Activated T-helper 1 cell treated with anti-CD3 and anti-CD28 coated beads, Interleukin-12 subunit alpha, Interleukin-12 subunit beta, Interleukin-2, Interleukin-4 antibody, amounts not matched to agents 30 ng/mL and 10 ng/mL and 1 ng/mL, durations not matched to agents 14 hours and 24 hours and 36 hours (primary cell): ENCODE results near the gene MOXD1. TPM values are rescaled to one million over a fixed set of nuclear protein-coding genes. Genes with fewer than 3 reads are reported as not detected.
A peak's percentile ranks its signal among the peaks of the same experiment; 100 is the strongest.
"Not testable (repeated sequence)": the region's sequence is repeated elsewhere in the genome, so short reads cannot be mapped to it uniquely, and the experiment has no call there.

ENCODE experiments used
- DNase-seq: peaks from one replicate; pipeline ENCODE4 v3.0.0; 2021; ENCODE audit warnings: low spot score
- H3K27ac Mint-ChIP-seq: one replicate; pipeline ENCODE4 v1.8.0; 2021; ENCODE audit warnings: mild to moderate bottlenecking, mixed read lengths
- H3K27me3 Mint-ChIP-seq: one replicate; pipeline ENCODE4 v1.8.0; 2022; ENCODE audit warnings: mild to moderate bottlenecking, moderate library complexity, mixed read lengths; ENCODE audit not compliant: insufficient read depth
- H3K36me3 Mint-ChIP-seq: one replicate; pipeline ENCODE4 v1.8.0; 2021; ENCODE audit warnings: low read depth, mixed read lengths
- H3K4me1 Mint-ChIP-seq: one replicate; pipeline ENCODE4 v1.8.0; 2021; ENCODE audit warnings: low read depth, mixed read lengths
- H3K4me3 Mint-ChIP-seq: one replicate; pipeline ENCODE4 v1.8.0; 2021; ENCODE audit warnings: mild to moderate bottlenecking, moderate library complexity, mixed read lengths
- H3K9me3 Mint-ChIP-seq: one replicate; pipeline ENCODE4 v1.8.0; 2021; ENCODE audit warnings: mixed read lengths
- intact Hi-C: fragments of 100-400 bp; cut with micrococcal nuclease; formaldehyde crosslinking; loops from one replicate; pipeline ENCODE4 v1.15.1; 2024
- total RNA-seq: library from RNA; stranded (reverse); gene quantifications from 2 replicates; pipeline ENCODE4 v1.2.3, GENCODE V29; 2022

The MOXD1 gene
- total RNA-seq, 1 donor from 2014 or later: 0.29 TPM

DNA sequence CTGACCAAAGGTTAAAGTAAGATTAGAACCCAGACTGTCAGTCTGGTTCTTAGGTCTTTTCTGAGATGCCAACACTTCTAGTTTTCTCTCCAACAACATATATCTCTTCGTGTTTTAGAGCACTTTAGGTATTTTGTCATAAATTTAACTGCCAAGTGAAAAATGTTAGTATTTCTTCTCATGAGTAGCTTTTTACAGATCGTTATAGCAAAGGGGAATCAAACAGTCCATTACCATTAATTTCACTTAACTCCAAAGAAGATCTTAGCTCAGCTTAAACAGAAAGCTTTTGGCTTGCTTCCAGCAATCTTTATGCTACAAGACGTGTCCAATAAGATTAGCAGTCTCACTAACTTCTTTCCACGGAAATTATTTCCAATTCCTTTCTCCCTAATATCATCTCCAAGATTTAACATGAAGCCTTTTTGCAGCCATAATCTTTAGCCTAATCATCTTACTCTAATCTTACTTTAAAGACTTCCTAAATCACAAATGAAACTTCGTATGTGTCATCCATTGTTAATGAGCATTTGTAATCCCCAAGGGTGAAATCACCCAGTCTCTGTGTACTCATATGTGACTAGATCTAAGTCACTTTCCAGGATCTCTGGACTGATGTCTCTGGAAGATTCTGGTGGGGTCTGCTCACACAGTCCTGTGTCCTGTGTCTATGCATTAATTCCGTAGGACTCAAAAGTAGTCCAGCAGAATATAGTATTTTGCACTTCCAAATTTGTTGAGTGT, 38.7 kb downstream of the MOXD1 start:
- Mint-ChIP-seq H3K9me3 (no peaks in the 10 kb centered on the region), H3K4me3 (no peak overlapping the region), H3K27ac (no peak overlapping the region), H3K4me1 (peaks cover 44% of the 10 kb centered on the region), H3K36me3 (no peaks in the 10 kb centered on the region), H3K27me3 (peaks cover 10% of the 10 kb centered on the region)
- DNase-seq: no peak
- intact Hi-C loops: no loop called here

GRCh38 chr6:132361101-132361500, 40.2 kb downstream of the MOXD1 start:
- Mint-ChIP-seq H3K4me3 (no peak overlapping the region), H3K9me3 (no peaks in the 10 kb centered on the region), H3K4me1 (peaks cover 40% of the 10 kb centered on the region), H3K27me3 (peaks cover 10% of the 10 kb centered on the region), H3K27ac (no peak overlapping the region), H3K36me3 (no peaks in the 10 kb centered on the region)
- intact Hi-C loops: no loop called here
- DNase-seq: no peak

DNA sequence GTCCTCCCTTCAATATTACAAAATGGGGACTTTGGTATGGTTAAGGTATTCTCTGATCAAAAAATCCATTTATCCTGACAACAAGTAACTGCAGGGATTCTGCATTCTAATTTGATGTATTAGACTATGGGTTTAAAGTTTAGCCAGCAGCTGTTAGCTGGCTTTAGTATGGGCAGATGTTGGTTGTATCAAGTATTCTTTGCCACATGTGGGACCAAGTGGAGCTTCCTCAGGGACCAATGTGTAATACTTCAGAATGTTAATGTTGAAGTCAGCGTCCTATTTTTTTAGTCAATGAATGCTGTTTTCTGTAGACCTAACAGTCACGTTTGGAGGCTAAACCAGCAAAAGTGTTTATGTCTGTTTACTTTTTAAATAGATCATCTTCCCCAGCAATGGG, 41.4 kb downstream of the MOXD1 start:
- peaks cover 10% of the 10 kb centered on the region for H3K27me3 Mint-ChIP-seq
- H3K9me3 Mint-ChIP-seq: peaks cover 5% of the 10 kb centered on the region
- H3K27ac Mint-ChIP-seq: no peak overlapping the region
- DNase-seq: no peak
- intact Hi-C loops: no loop called here
- peaks cover 35% of the 10 kb centered on the region for H3K4me1 Mint-ChIP-seq
- no peak overlapping the region for H3K4me3 Mint-ChIP-seq
- peaks cover 3% of the 10 kb centered on the region for H3K36me3 Mint-ChIP-seq

DNA sequence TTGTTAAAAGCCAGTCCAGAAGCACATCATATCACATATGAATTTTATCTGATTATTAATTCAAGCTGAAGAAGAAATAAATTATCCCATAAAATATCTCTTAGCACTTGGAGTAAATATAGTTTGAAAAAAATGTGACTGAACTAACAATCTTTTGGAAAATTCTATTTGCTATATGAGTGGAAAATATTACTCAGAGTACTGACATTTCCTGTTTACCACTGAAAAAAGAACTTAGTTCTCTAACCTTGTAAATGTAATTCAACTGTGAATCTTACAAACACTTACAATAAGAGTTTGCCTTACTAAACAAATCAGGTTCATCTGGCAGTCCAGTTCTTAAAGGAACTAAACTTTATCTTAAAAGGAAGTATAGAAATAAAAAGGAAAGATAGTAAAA, 44.2 kb downstream of the MOXD1 start:
- Mint-ChIP-seq H3K27me3 (peaks cover 3% of the 10 kb centered on the region), H3K4me1 (peaks cover 39% of the 10 kb centered on the region), H3K27ac (peak overlapping the region; percentile 70), H3K4me3 (no peak overlapping the region), H3K36me3 (peaks cover 6% of the 10 kb centered on the region), H3K9me3 (peaks cover 19% of the 10 kb centered on the region)
- DNase-seq: no peak
- intact Hi-C loops: loop anchor here (1.0 kb wide), 1 partner anchor 8 kb away; no protein-coding TSS in a partner anchor

- peak; percentile 12 for DNase-seq
- Mint-ChIP-seq H3K27ac (peak overlapping the region; percentile 62), H3K27me3 (peaks cover 3% of the 10 kb centered on the region), H3K4me1 (peaks cover 44% of the 10 kb centered on the region), H3K9me3 (peaks cover 19% of the 10 kb centered on the region), H3K36me3 (peaks cover 6% of the 10 kb centered on the region), H3K4me3 (no peak overlapping the region)
- intact Hi-C loops: no loop called here
Observed at GRCh38 chr6:132354517-132355167, 46.6 kb downstream of the MOXD1 start.

DNA sequence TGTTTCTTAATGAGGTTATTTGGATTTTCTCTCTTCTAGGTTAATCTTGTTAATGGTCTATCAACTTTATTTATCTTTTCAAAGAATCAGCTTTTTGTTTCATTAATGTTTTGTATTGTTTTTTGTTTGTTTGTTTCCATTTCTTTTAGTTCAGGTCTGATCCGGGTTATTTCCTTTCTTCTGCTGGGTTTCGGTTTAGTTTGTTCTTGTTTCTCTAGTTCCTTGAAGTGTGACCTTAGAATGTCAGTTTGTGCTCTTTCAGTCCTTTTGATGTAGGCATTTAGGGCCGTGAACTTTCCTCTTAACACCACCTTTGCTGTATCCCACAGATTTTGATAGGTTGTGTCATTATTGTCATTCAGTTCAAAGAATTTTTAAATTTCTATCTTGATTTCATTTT, 49.3 kb downstream of the MOXD1 start:
- H3K4me1 Mint-ChIP-seq: peaks cover 37% of the 10 kb centered on the region
- intact Hi-C loops: loop anchor here (2.0 kb wide), 1 partner anchor 15 kb away; no protein-coding TSS in a partner anchor
- peaks cover 19% of the 10 kb centered on the region for H3K9me3 Mint-ChIP-seq
- H3K4me3 Mint-ChIP-seq, H3K27me3 Mint-ChIP-seq, H3K36me3 Mint-ChIP-seq, DNase-seq: not testable (repeated sequence)
- H3K27ac Mint-ChIP-seq: peak overlapping the region; percentile 42

DNA sequence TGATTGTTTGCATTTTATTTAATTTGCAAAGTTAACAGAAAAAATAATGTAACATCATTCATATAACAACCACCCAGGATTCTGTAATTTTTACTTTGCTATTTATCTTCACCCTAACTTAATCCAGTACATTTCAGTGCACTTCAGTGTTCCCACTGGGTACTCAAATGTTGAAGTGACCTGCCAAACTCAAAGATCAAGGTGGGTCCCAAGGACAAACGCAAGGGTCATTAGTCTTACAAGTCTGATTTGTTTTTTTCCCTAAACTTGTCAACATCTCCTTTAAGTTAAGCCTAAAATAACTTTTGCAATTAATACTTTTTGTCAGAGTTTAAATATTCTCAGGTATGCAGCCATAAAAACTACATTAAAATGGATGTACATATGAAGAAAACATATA, 53.0 kb downstream of the MOXD1 start:
- Mint-ChIP-seq H3K9me3 (peaks cover 17% of the 10 kb centered on the region), H3K27me3 (peaks cover 7% of the 10 kb centered on the region), H3K36me3 (no peaks in the 10 kb centered on the region), H3K27ac (no peak overlapping the region), H3K4me3 (no peak overlapping the region), H3K4me1 (peaks cover 16% of the 10 kb centered on the region)
- no peak for DNase-seq
- intact Hi-C loops: no loop called here

- H3K9me3 Mint-ChIP-seq: peaks cover 22% of the 10 kb centered on the region
Observed at GRCh38 chr6:132344811-132345210, 56.5 kb downstream of the MOXD1 start.

GRCh38 chr6:132341646-132342045, 59.6 kb downstream of the MOXD1 start:
- Mint-ChIP-seq H3K27me3 (peaks cover 4% of the 10 kb centered on the region), H3K36me3 (no peaks in the 10 kb centered on the region), H3K9me3 (peaks cover 22% of the 10 kb centered on the region), H3K4me3 (no peak overlapping the region), H3K27ac (no peak overlapping the region), H3K4me1 (no peaks in the 10 kb centered on the region)
- intact Hi-C loops: no loop called here
- DNase-seq: no peak

More at GRCh38 chr6:132344811-132345210, 56.5 kb downstream of the MOXD1 start:
- DNase-seq: no peak
- Mint-ChIP-seq H3K36me3 (no peaks in the 10 kb centered on the region), H3K27ac (no peak overlapping the region), H3K4me1 (no peaks in the 10 kb centered on the region), H3K27me3 (peaks cover 7% of the 10 kb centered on the region), H3K4me3 (no peak overlapping the region)
- intact Hi-C loops: no loop called here

- H3K4me3 Mint-ChIP-seq: no peak overlapping the region
- no peaks in the 10 kb centered on the region for H3K36me3 Mint-ChIP-seq
- H3K9me3 Mint-ChIP-seq: no peaks in the 10 kb centered on the region
- intact Hi-C loops: no loop called here
- H3K27me3 Mint-ChIP-seq: peaks cover 10% of the 10 kb centered on the region
- H3K27ac Mint-ChIP-seq: no peak overlapping the region
- no peak for DNase-seq
- H3K4me1 Mint-ChIP-seq: no peaks in the 10 kb centered on the region
Observed at GRCh38 chr6:132334521-132334885, 66.8 kb downstream of the MOXD1 start.

DNA sequence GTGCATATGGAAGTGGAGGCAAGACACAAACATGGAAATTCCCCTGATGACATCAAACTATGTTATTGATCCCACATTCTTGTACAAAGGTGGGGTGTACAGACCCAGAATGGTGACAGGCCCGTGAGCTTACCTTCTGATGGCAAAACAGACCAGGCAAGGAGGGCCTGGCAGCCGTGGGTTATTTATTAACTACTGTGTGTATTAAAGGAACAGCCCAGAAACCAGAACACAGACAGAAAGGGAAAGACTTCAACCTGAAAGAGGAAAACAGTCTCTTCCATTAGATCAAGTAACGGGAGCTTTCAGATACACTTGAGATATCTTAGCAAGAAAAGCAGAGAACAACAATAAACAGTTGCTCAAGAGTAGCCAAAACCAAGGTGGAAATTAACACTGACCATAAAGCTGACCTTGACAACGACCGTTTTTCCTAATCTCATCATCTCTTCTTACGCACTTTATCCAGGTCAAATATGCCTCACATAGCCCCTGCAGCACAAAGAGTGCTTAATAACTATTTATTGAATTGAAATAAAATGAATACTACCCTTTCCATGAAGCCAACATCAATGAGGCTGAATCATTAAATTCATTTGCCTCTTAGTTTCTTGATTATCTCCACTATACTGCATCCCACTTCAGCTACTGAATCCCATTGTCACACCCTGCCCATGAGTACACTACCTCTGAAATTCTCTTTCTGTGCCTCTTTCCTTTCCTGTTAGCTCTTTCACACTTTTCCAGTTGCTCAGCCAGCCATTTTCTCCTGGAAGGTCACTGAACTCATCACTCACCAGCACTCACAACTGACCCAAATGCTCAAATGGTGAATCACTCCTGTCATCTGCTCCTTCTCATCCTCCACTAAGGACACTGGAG, 67.4 kb downstream of the MOXD1 start:
- no peak for DNase-seq
- H3K4me1 Mint-ChIP-seq: no peaks in the 10 kb centered on the region
- intact Hi-C loops: no loop called here
- no peaks in the 10 kb centered on the region for H3K9me3 Mint-ChIP-seq
- no peak overlapping the region for H3K4me3 Mint-ChIP-seq
- no peak overlapping the region for H3K27ac Mint-ChIP-seq
- no peaks in the 10 kb centered on the region for H3K36me3 Mint-ChIP-seq
- H3K27me3 Mint-ChIP-seq: peaks cover 13% of the 10 kb centered on the region

- intact Hi-C loops: no loop called here
- Mint-ChIP-seq H3K4me3 (no peak overlapping the region), H3K4me1 (no peaks in the 10 kb centered on the region), H3K27me3 (peaks cover 12% of the 10 kb centered on the region), H3K36me3 (no peaks in the 10 kb centered on the region), H3K27ac (no peak overlapping the region), H3K9me3 (no peaks in the 10 kb centered on the region)
- no peak for DNase-seq
Observed at GRCh38 chr6:132330759-132331158, 70.5 kb downstream of the MOXD1 start.

DNA sequence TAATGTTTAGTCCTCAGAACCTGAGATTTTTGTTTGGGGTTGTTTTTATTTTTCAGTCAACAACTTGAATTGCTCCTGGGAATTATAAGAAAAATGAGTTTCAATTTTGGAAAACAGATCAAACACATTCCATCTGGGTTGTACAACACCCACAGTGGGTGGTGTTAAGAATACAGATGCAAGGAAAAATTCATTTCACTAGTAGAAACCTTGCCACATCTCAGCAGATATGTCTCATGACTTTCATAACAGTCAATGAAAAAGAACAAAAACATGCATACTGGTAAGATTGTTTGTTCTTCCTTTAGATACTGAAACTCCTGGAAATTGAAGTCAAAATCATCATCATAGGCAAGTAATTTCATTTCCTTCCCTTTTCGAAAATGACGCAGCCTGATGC, 78.9 kb downstream of the MOXD1 start:
- no peak overlapping the region for H3K27ac Mint-ChIP-seq
- no peaks in the 10 kb centered on the region for H3K4me1 Mint-ChIP-seq
- H3K36me3 Mint-ChIP-seq: no peaks in the 10 kb centered on the region
- H3K27me3 Mint-ChIP-seq: peaks cover 10% of the 10 kb centered on the region
- no peak overlapping the region for H3K4me3 Mint-ChIP-seq
- no peak for DNase-seq
- no peaks in the 10 kb centered on the region for H3K9me3 Mint-ChIP-seq
- intact Hi-C loops: loop anchor here (1.0 kb wide), 1 partner anchor 43 kb away; no protein-coding TSS in a partner anchor
